CD4-positive, alpha-beta T cell (primary cell): ENCODE measurements around the gene PITPNC1. TPM values are rescaled to one million over a fixed set of nuclear protein-coding genes. Genes with fewer than 3 reads are reported as not detected.
"Not testable (repeated sequence)": the region's sequence is repeated elsewhere in the genome, so short reads cannot be mapped to it uniquely, and the experiment has no call there.

Experiments
- ATAC-seq: fragments of 200-7000 bp; cut with Tn5 transposase; one replicate; pipeline ENCODE4 v1.10.0; 2022; ENCODE audit warnings: mild to moderate bottlenecking; ENCODE audit not compliant: poor library complexity
- CTCF ChIA-PET: fragments of 350-600 bp; sonication (Branson Sonifier 250); formaldehyde crosslinking; loops from one replicate; lab custom pipeline; 2021; ENCODE audit warnings: antibody characterized with exemption, inconsistent platforms; lab: Charles Lee
- POLR2A ChIA-PET: fragments of 350-600 bp; sonication (Branson Sonifier 250); formaldehyde crosslinking; loops from one replicate; lab custom pipeline; 2021; ENCODE audit warnings: antibody characterized with exemption, inconsistent platforms; lab: Charles Lee
- DNase-seq, 14 experiments: peaks; one replicate each; pipeline ENCODE4 v3.0.0-alpha.2; 2013 to 2020; ENCODE audit warnings: mixed read lengths in 2 of 14
- H3K27ac ChIP-seq, 2 donors: one replicate each; pipeline versions ENCODE4 v1.5.1 to v1.7.0; 2013; ENCODE audit warnings: low read length in 2 of 2, low read depth in 1 of 2, mild to moderate bottlenecking in 1 of 2
- H3K27me3 ChIP-seq, 2 experiments: 1 replicate in 1 of 2; 2 replicates in 1 of 2; pipeline versions ENCODE4 v1.6.1 to v1.7.0; 2013; ENCODE audit warnings: low read length in 2 of 2, control low read depth in 1 of 2, mild to moderate bottlenecking in 1 of 2, moderate library complexity in 1 of 2; ENCODE audit not compliant: insufficient read depth in 2 of 2, control insufficient read depth in 1 of 2
- H3K36me3 ChIP-seq: one replicate; pipeline ENCODE4 v1.6.1; 2013; ENCODE audit warnings: low read length, control low read depth; ENCODE audit not compliant: insufficient read depth
- H3K4me1 ChIP-seq: one replicate; pipeline ENCODE4 v1.6.1; 2013; ENCODE audit warnings: low read length, control low read depth; ENCODE audit not compliant: insufficient read depth
- H3K4me3 ChIP-seq: one replicate; pipeline ENCODE4 v1.5.1; 2013; ENCODE audit warnings: mild to moderate bottlenecking, low read length, moderate library complexity
- H3K9me3 ChIP-seq, 2 experiments: 1 replicate in 1 of 2; 2 replicates in 1 of 2; pipeline versions ENCODE4 v1.6.1 to v1.7.0; 2013; ENCODE audit warnings: low read length in 2 of 2, mild to moderate bottlenecking in 2 of 2, control low read depth in 1 of 2, moderate library complexity in 1 of 2; ENCODE audit not compliant: control insufficient read depth in 1 of 2, insufficient read depth in 1 of 2
- H3K27ac Mint-ChIP-seq: one replicate; pipeline ENCODE4 v1.8.0; 2020; ENCODE audit warnings: mixed read lengths
- H3K27me3 Mint-ChIP-seq: one replicate; pipeline ENCODE4 v1.8.0; 2021; ENCODE audit warnings: mixed read lengths
- H3K36me3 Mint-ChIP-seq: one replicate; pipeline ENCODE4 v1.8.0; 2021; ENCODE audit warnings: low read depth, mixed read lengths
- H3K4me1 Mint-ChIP-seq: one replicate; pipeline ENCODE4 v1.8.0; 2021; ENCODE audit warnings: low read depth, mixed read lengths
- H3K4me3 Mint-ChIP-seq: one replicate; pipeline ENCODE4 v1.8.0; 2020; ENCODE audit warnings: mild to moderate bottlenecking, mixed read lengths
- H3K9me3 Mint-ChIP-seq: one replicate; pipeline ENCODE4 v1.8.0; 2020; ENCODE audit warnings: mixed read lengths
- intact Hi-C, 2 experiments: fragments of 100-400 bp; cut with DNase I in 1 of 2; cut with micrococcal nuclease in 1 of 2; formaldehyde crosslinking; loops; one replicate each; pipeline versions ENCODE4 v1.15.1 to v1.9.0; 2023 to 2025; cut with DNase I, micrococcal nuclease
- total RNA-seq, 174 experiments: library from RNA in 2 of 174; stranded (reverse) in 2 of 174; gene quantifications; one replicate each; pipeline ENCODE4 v1.2.3 and lab custom pipeline; 2021 to 2026
- TF ChIP-seq, protein P1 (sequence below): fragments of 200-600 bp; IDR thresholded peaks from one replicate; pipeline ENCODE4 v1.8.0; 2022; ENCODE audit warnings: antibody characterized with exemption, mild to moderate bottlenecking

PITPNC1 gene
- total RNA-seq, 2 experiments from 2014 or later, result 80.2 to 83.4 TPM

DNA sequence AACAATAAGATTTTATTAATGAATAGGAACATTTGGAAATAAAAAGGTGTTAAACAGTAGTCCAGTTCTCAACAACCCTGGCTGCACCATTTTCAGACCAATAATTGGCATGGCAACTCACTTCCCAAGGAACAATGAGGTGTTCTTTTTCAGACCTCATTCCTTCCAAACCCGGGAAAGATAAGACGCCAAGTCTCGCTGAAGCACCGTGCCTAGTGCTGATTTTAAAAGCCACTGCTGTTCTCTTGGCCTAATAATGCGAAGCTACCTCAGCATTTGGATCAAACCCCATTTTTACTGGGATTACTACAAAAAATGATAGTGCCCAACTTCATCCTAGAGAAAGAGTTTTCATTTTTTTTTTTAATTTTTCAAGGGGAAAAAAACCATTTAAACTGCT, 265.4 kb downstream of the PITPNC1 start:
- no peak overlapping the region for H3K4me3 Mint-ChIP-seq
- POLR2A ChIA-PET, result no interaction called here

DNA sequence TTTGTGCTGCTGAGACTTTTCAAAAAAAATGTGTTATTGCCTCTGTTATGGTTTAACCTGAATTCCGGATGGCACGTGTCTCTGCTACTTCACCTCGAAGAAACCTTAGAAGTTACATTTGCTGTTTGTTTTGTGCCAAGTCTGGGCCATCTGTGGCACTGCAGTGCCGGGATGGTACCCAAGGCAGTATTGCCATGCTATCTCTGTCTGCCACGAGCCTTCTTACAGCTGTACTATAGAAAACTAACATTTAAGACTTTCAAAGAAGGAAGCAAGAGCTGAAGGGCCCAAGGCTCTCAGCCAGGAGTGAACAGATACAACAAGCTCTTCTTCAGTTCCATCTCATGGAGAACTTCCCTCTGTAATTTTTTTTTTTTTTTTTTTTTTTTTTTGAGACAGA, 267.0 kb downstream of the PITPNC1 start:
- TF ChIP-seq, protein P1, sequence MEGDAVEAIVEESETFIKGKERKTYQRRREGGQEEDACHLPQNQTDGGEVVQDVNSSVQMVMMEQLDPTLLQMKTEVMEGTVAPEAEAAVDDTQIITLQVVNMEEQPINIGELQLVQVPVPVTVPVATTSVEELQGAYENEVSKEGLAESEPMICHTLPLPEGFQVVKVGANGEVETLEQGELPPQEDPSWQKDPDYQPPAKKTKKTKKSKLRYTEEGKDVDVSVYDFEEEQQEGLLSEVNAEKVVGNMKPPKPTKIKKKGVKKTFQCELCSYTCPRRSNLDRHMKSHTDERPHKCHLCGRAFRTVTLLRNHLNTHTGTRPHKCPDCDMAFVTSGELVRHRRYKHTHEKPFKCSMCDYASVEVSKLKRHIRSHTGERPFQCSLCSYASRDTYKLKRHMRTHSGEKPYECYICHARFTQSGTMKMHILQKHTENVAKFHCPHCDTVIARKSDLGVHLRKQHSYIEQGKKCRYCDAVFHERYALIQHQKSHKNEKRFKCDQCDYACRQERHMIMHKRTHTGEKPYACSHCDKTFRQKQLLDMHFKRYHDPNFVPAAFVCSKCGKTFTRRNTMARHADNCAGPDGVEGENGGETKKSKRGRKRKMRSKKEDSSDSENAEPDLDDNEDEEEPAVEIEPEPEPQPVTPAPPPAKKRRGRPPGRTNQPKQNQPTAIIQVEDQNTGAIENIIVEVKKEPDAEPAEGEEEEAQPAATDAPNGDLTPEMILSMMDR, result no peak
- peaks cover 4% of the 10 kb centered on the region for H3K4me1 Mint-ChIP-seq
- intact Hi-C loops, result no loop called here
- H3K4me3 Mint-ChIP-seq, result no peak overlapping the region
- no peaks in the 10 kb centered on the region for H3K9me3 ChIP-seq
- no peak overlapping the region for H3K4me3 ChIP-seq
- no peaks in the 10 kb centered on the region for H3K27me3 Mint-ChIP-seq
- CTCF ChIA-PET, result no interaction called here
- peak overlapping the region; percentile 39 for H3K27ac Mint-ChIP-seq
- H3K36me3 Mint-ChIP-seq, result peaks cover 24% of the 10 kb centered on the region
- no peak overlapping the region for H3K27ac ChIP-seq
- H3K9me3 Mint-ChIP-seq, result no peaks in the 10 kb centered on the region
- DNase-seq, result no peak
- POLR2A ChIA-PET, result no interaction called here
- no peaks in the 10 kb centered on the region for H3K4me1 ChIP-seq
- peaks cover 26% of the 10 kb centered on the region for H3K36me3 ChIP-seq
- ATAC-seq, result no peak
- H3K27me3 ChIP-seq, result no peaks in the 10 kb centered on the region

More for the DNA sequence above, 265.4 kb downstream of the PITPNC1 start:
- ATAC-seq, result no peak
- H3K27ac Mint-ChIP-seq, result no peak overlapping the region
- CTCF ChIA-PET, result no interaction called here
- Histone ChIP-seq H3K27me3 (no peaks in the 10 kb centered on the region), H3K36me3 (peaks cover 35% of the 10 kb centered on the region), H3K4me1 (no peaks in the 10 kb centered on the region), H3K4me3 (no peak overlapping the region), H3K9me3 (no peaks in the 10 kb centered on the region), H3K27ac (no peak overlapping the region)
- intact Hi-C loops, result no loop called here
- TF ChIP-seq, protein P1, result no peak
- H3K27me3 Mint-ChIP-seq, result no peaks in the 10 kb centered on the region
- no peaks in the 10 kb centered on the region for H3K9me3 Mint-ChIP-seq
- peaks cover 4% of the 10 kb centered on the region for H3K4me1 Mint-ChIP-seq
- DNase-seq, result no peak
- H3K36me3 Mint-ChIP-seq, result peaks cover 29% of the 10 kb centered on the region

DNA sequence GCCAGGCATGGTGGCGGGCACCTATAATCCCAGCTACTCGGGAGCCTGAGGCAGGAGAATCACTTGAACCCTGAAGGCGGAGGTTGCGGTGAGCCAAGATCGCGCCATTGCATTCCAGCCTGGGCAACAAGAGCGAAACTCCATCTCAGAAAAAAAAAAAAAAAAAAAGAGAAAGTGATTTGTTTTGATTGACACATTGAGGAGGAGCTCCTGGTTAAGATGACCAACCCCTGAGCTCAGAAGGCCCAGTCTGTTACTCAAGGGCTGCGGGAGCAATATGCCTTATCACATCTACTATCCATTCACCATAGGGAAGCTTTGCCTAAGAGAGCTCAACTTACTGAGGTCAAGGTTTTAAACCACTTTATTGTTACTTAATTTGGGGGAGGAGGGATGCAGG, 268.1 kb downstream of the PITPNC1 start:
- CTCF ChIA-PET, H3K4me3 Mint-ChIP-seq, ATAC-seq, H3K9me3 ChIP-seq, H3K27ac ChIP-seq, POLR2A ChIA-PET, H3K27me3 Mint-ChIP-seq, H3K4me1 Mint-ChIP-seq, H3K4me3 ChIP-seq, H3K27ac Mint-ChIP-seq, intact Hi-C loops, H3K27me3 ChIP-seq, H3K4me1 ChIP-seq, DNase-seq, H3K9me3 Mint-ChIP-seq: not testable (repeated sequence)
- peaks cover 23% of the 10 kb centered on the region for H3K36me3 ChIP-seq
- peaks cover 17% of the 10 kb centered on the region for H3K36me3 Mint-ChIP-seq

DNA sequence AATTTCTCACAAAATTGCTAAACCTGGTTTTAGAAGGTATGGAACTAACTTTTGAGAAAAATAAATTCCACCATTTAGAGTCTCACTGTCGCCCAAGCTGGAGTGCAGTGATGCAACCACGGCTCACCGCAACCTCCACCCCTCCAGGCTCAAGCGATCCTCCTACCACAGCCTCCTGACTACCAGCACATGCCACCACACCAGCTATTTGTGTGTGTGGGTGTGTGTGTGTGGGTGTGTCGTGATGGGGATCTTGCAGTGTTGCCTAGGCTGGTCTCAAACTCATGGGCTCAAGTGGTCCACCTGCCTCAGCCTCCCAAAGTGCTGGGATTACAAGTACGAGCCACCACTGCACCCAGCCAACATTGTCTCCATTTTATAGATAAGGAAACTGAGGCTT, 269.4 kb downstream of the PITPNC1 start:
- Histone ChIP-seq H3K27ac (no peak overlapping the region), H3K9me3 (no peaks in the 10 kb centered on the region), H3K27me3 (no peaks in the 10 kb centered on the region), H3K36me3 (peaks cover 19% of the 10 kb centered on the region), H3K4me1 (peaks cover 2% of the 10 kb centered on the region), H3K4me3 (no peak overlapping the region)
- ChIA-PET CTCF (no interaction called here), POLR2A (no interaction called here)
- Mint-ChIP-seq H3K36me3 (peaks cover 15% of the 10 kb centered on the region), H3K4me1 (peaks cover 4% of the 10 kb centered on the region), H3K4me3 (no peak overlapping the region), H3K27me3 (no peaks in the 10 kb centered on the region), H3K9me3 (no peaks in the 10 kb centered on the region), H3K27ac (no peak overlapping the region)
- intact Hi-C loops, result no loop called here
- ATAC-seq (no peak), DNase-seq (no peak)
- TF ChIP-seq, protein P1, result no peak
